Mammary epithelial cell (primary cell): ENCODE measurements around the gene CENPV.

Source experiments
- CTCF ChIP-seq, 2 donors: IDR thresholded peaks in 1 of 2; conservative IDR thresholded peaks in 1 of 2; 2 replicates each; pipeline ENCODE4 v1.5.1; 2011 to 2012; ENCODE audit warnings: inconsistent platforms in 2 of 2, low read length in 2 of 2, mild to moderate bottlenecking in 2 of 2, control low read depth in 1 of 2, low read depth in 1 of 2; ENCODE audit not compliant: insufficient read depth in 1 of 2; ENCODE audit errors: extremely low read depth in 1 of 2
- EZH2 ChIP-seq: IDR thresholded peaks from 2 replicates; pipeline ENCODE4 v1.6.1; 2012; ENCODE audit warnings: low read length, inconsistent platforms, borderline replicate concordance

GRCh38 chr17:16313139-16314090 lies 39.9 kb downstream of the CENPV start:
- TF ChIP-seq CTCF (conservative IDR thresholded peaks at IDR 0.05 in 1 of 2, IDR thresholded peaks at IDR 0.05 in 1 of 2; ENCODE audit: extremely low read depth in 1 of 2, insufficient read depth in 1 of 2, low read depth in 1 of 2, low read length in 2 of 2) (no peak), EZH2 (no peak)
